ENCODE results near the gene CFD.
A peak's percentile ranks its signal among the peaks of the same experiment; 100 is the strongest.

Gene CFD

GRCh38 chr19:869245-870177, 10.0 kb downstream of the CFD start:
- Histone ChIP-seq H3K27ac (replicated peaks) (no peak overlapping the region), H3K27me3 (ENCODE audit: insufficient read depth, poor library complexity, severe bottlenecking) (no peaks in the 10 kb centered on the region), H3K4me3 (replicated peaks; ENCODE audit: insufficient read depth, low read length) (no peak overlapping the region)
- no peak for DNase-seq (ENCODE audit: low read depth in 1 of 2, low spot score in 1 of 2)
- TF ChIP-seq GABPA (IDR thresholded peaks at IDR 0.05; ENCODE audit: low read depth) (no peak), POLR2AphosphoS5 (IDR thresholded peaks at IDR 0.05; ENCODE audit: low read depth) (peak; percentile 64), CTCF (IDR thresholded peaks at IDR 0.05; ENCODE audit: insufficient read depth, low read length) (no peak), SPI1 (IDR thresholded peaks at IDR 0.05; ENCODE audit: borderline replicate concordance, low read depth) (no peak), REST (IDR thresholded peaks at IDR 0.05; ENCODE audit: insufficient replicate concordance, low read depth) (no peak)

- H3K4me3 ChIP-seq (replicated peaks; ENCODE audit: insufficient read depth, low read length) = no peak overlapping the region
- H3K27ac ChIP-seq (replicated peaks) = no peak overlapping the region
- H3K27me3 ChIP-seq (ENCODE audit: insufficient read depth, poor library complexity, severe bottlenecking) = no peaks in the 10 kb centered on the region
- TF ChIP-seq CTCF (IDR thresholded peaks at IDR 0.05; ENCODE audit: insufficient read depth, low read length) (no peak), SPI1 (IDR thresholded peaks at IDR 0.05; ENCODE audit: borderline replicate concordance, low read depth) (no peak), GABPA (IDR thresholded peaks at IDR 0.05; ENCODE audit: low read depth) (no peak), POLR2AphosphoS5 (IDR thresholded peaks at IDR 0.05; ENCODE audit: low read depth) (no peak), REST (IDR thresholded peaks at IDR 0.05; ENCODE audit: insufficient replicate concordance, low read depth) (no peak)
- no peak for DNase-seq (ENCODE audit: low read depth in 1 of 2, low spot score in 1 of 2)
These were observed 10.8 kb downstream of the CFD start for GRCh38 chr19:870314-870713.

- no peak for DNase-seq (ENCODE audit: low read depth in 1 of 2, low spot score in 1 of 2)
- Histone ChIP-seq H3K27me3 (ENCODE audit: insufficient read depth, poor library complexity, severe bottlenecking) (no peaks in the 10 kb centered on the region), H3K27ac (replicated peaks) (no peak overlapping the region), H3K4me3 (replicated peaks; ENCODE audit: insufficient read depth, low read length) (no peak overlapping the region)
- TF ChIP-seq SPI1 (IDR thresholded peaks at IDR 0.05; ENCODE audit: borderline replicate concordance, low read depth) (no peak), POLR2AphosphoS5 (IDR thresholded peaks at IDR 0.05; ENCODE audit: low read depth) (no peak), GABPA (IDR thresholded peaks at IDR 0.05; ENCODE audit: low read depth) (no peak), CTCF (IDR thresholded peaks at IDR 0.05; ENCODE audit: insufficient read depth, low read length) (no peak), REST (IDR thresholded peaks at IDR 0.05; ENCODE audit: insufficient replicate concordance, low read depth) (no peak)
These were observed 11.5 kb downstream of the CFD start for GRCh38 chr19:870963-871401.
